Gastrocnemius medialis (tissue), 4 donors: ENCODE measurements around the gene MALRD1.

ENCODE experiments used
- POLR2A ChIP-seq, 2 donors: fragments of 450-650 bp; IDR thresholded peaks; one replicate each; pipeline ENCODE4 v1.6.1; 2017; ENCODE audit warnings: antibody characterized with exemption in 2 of 2, mild to moderate bottlenecking in 2 of 2, moderate library complexity in 2 of 2
- TF ChIP-seq, protein P1 (sequence below), 5 experiments: fragments of 450-650 bp in 3 of 5; fragments of 200-600 bp in 2 of 5; sonication (generic) in 2 of 5; IDR thresholded peaks in 4 of 5; conservative IDR thresholded peaks in 1 of 5; 1 replicate in 4 of 5; 2 replicates in 1 of 5; pipeline ENCODE4 v1.5.1; 2016 to 2019; ENCODE audit warnings: antibody characterized with exemption in 5 of 5, mild to moderate bottlenecking in 3 of 5, moderate library complexity in 3 of 5

DNA sequence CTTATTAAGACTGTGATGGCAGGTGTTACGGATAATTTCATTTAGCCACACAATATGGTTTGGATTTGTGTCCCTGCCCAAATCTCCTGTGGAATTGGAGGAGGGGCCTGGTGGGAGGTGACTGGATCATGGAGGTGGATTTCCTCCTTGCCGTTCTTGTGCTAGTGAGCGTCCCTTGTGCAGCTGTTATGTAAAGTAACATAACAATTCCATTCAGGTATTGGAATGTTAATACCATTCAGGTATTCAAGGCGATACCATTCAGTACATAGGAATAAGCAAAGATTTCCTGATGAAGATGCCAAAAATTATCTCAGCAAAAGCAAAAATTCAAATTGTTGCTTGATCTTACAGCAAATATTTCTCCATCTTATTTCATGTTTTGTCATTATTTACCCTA lies 735.1 kb downstream of the MALRD1 start:
- TF ChIP-seq, protein P1, sequence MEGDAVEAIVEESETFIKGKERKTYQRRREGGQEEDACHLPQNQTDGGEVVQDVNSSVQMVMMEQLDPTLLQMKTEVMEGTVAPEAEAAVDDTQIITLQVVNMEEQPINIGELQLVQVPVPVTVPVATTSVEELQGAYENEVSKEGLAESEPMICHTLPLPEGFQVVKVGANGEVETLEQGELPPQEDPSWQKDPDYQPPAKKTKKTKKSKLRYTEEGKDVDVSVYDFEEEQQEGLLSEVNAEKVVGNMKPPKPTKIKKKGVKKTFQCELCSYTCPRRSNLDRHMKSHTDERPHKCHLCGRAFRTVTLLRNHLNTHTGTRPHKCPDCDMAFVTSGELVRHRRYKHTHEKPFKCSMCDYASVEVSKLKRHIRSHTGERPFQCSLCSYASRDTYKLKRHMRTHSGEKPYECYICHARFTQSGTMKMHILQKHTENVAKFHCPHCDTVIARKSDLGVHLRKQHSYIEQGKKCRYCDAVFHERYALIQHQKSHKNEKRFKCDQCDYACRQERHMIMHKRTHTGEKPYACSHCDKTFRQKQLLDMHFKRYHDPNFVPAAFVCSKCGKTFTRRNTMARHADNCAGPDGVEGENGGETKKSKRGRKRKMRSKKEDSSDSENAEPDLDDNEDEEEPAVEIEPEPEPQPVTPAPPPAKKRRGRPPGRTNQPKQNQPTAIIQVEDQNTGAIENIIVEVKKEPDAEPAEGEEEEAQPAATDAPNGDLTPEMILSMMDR (IDR thresholded peaks at IDR 0.05 in 4 of 5, conservative IDR thresholded peaks at IDR 0.05 in 1 of 5), result no peak
- no peak for TF ChIP-seq POLR2A (IDR thresholded peaks at IDR 0.05)
